ENCODE measurements around the gene EDDM13. TPM values are rescaled to one million over a fixed set of nuclear protein-coding genes. Genes with fewer than 3 reads are reported as not detected.

Gene EDDM13
- total RNA-seq, 2 experiments from 2014 or later, result not detected

GRCh38 chr19:56317749-56318148 lies 45.2 kb downstream of the EDDM13 start:
- ChIA-PET POLR2A (no interaction called here), CTCF (no interaction called here)
- Histone ChIP-seq H3K4me3 (ENCODE audit: low read length) (no peak overlapping the region), H3K27me3 (ENCODE audit: control insufficient read depth in 1 of 2, insufficient read depth in 2 of 2, low read length in 2 of 2) (no peaks in the 10 kb centered on the region), H3K27ac (ENCODE audit: low read depth in 1 of 2, low read length in 2 of 2) (no peak overlapping the region), H3K9me3 (ENCODE audit: control insufficient read depth in 1 of 2, insufficient read depth in 1 of 2, low read length in 2 of 2) (no peaks in the 10 kb centered on the region), H3K4me1 (ENCODE audit: insufficient read depth, low read length) (peaks cover 14% of the 10 kb centered on the region), H3K36me3 (ENCODE audit: insufficient read depth, low read length) (no peaks in the 10 kb centered on the region)
- Mint-ChIP-seq H3K27ac (no peak overlapping the region), H3K4me3 (no peak overlapping the region), H3K36me3 (ENCODE audit: low read depth) (peaks cover 14% of the 10 kb centered on the region), H3K4me1 (ENCODE audit: low read depth) (peaks cover 21% of the 10 kb centered on the region), H3K9me3 (no peaks in the 10 kb centered on the region), H3K27me3 (no peaks in the 10 kb centered on the region)
- TF ChIP-seq CTCF (IDR thresholded peaks at IDR 0.05), result no peak
- no peak for DNase-seq
- no peak for ATAC-seq (ENCODE audit: poor library complexity)
- intact Hi-C loops (cut with DNase I, micrococcal nuclease), result loop anchor here in 1 of 2 experiments (2.0 to 10.0 kb wide), 4 partner anchors 47 to 1837 kb away; partner anchors contain the start of genes EPN1, ZNF329 and ZNF628

- Histone ChIP-seq H3K4me3 (ENCODE audit: low read length) (no peak overlapping the region), H3K4me1 (ENCODE audit: insufficient read depth, low read length) (peaks cover 8% of the 10 kb centered on the region), H3K9me3 (ENCODE audit: control insufficient read depth in 1 of 2, insufficient read depth in 1 of 2, low read length in 2 of 2) (no peaks in the 10 kb centered on the region), H3K27ac (ENCODE audit: low read depth in 1 of 2, low read length in 2 of 2) (no peak overlapping the region), H3K27me3 (ENCODE audit: control insufficient read depth in 1 of 2, insufficient read depth in 2 of 2, low read length in 2 of 2) (no peaks in the 10 kb centered on the region), H3K36me3 (ENCODE audit: insufficient read depth, low read length) (no peaks in the 10 kb centered on the region)
- no peak overlapping the region for H3K27ac Mint-ChIP-seq
- ATAC-seq (ENCODE audit: poor library complexity) (no peak), DNase-seq (no peak)
- POLR2A ChIA-PET, result no interaction called here
- no peaks in the 10 kb centered on the region for H3K9me3 Mint-ChIP-seq
- intact Hi-C loops (cut with DNase I, micrococcal nuclease), result loop anchor here in 1 of 2 experiments (10.0 kb wide), 3 partner anchors 645 to 1835 kb away; partner anchors contain the start of genes EPN1, ZNF329 and ZNF628
- H3K27me3 Mint-ChIP-seq, result no peaks in the 10 kb centered on the region
- H3K4me3 Mint-ChIP-seq, result peak overlapping the region; percentile 32
- CTCF ChIA-PET, result no interaction called here
- peaks cover 2% of the 10 kb centered on the region for H3K4me1 Mint-ChIP-seq (ENCODE audit: low read depth)
- TF ChIP-seq CTCF (IDR thresholded peaks at IDR 0.05), result no peak
- peaks cover 3% of the 10 kb centered on the region for H3K36me3 Mint-ChIP-seq (ENCODE audit: low read depth)
These were observed 47.4 kb downstream of the EDDM13 start for GRCh38 chr19:56319991-56320390.

- Histone ChIP-seq H3K27me3 (ENCODE audit: control insufficient read depth in 1 of 2, insufficient read depth in 2 of 2, low read length in 2 of 2) (no peaks in the 10 kb centered on the region), H3K4me1 (ENCODE audit: insufficient read depth, low read length) (no peaks in the 10 kb centered on the region), H3K27ac (ENCODE audit: low read depth in 1 of 2, low read length in 2 of 2) (no peak overlapping the region), H3K36me3 (ENCODE audit: insufficient read depth, low read length) (no peaks in the 10 kb centered on the region), H3K9me3 (ENCODE audit: control insufficient read depth in 1 of 2, insufficient read depth in 1 of 2, low read length in 2 of 2) (no peaks in the 10 kb centered on the region), H3K4me3 (ENCODE audit: low read length) (no peak overlapping the region)
- ATAC-seq (ENCODE audit: poor library complexity) (no peak), DNase-seq (no peak)
- intact Hi-C loops (cut with DNase I, micrococcal nuclease), result no loop called here
- Mint-ChIP-seq H3K9me3 (no peaks in the 10 kb centered on the region), H3K36me3 (ENCODE audit: low read depth) (no peaks in the 10 kb centered on the region), H3K27me3 (peaks cover under 1% of the 10 kb centered on the region), H3K4me1 (ENCODE audit: low read depth) (no peaks in the 10 kb centered on the region), H3K27ac (no peak overlapping the region), H3K4me3 (no peak overlapping the region)
- POLR2A ChIA-PET, result no interaction called here
- no peak for TF ChIP-seq CTCF (IDR thresholded peaks at IDR 0.05)
- CTCF ChIA-PET, result no interaction called here
These were observed 48.9 kb downstream of the EDDM13 start for GRCh38 chr19:56321254-56321988.
